Upper lobe of left lung (tissue), 4 donors: ENCODE measurements around the gene IL17A.

Source experiments
- CTCF ChIP-seq, 6 experiments: fragments of 450-650 bp in 4 of 6; fragments of 200-600 bp in 2 of 6; sonication (generic) in 2 of 6; IDR thresholded peaks; one replicate each; pipeline ENCODE4 v1.5.1; 2016 to 2019; ENCODE audit warnings: antibody characterized with exemption in 6 of 6
- POLR2A ChIP-seq, 4 donors: fragments of 450-650 bp; IDR thresholded peaks; one replicate each; pipeline ENCODE4 v1.5.1; 2016 to 2017; ENCODE audit warnings: antibody characterized with exemption in 4 of 4, mild to moderate bottlenecking in 2 of 4
- POLR2AphosphoS5 ChIP-seq, 2 donors: sonication (generic); formaldehyde crosslinking; IDR thresholded peaks; one replicate each; pipeline ENCODE4 v1.5.1; 2017; ENCODE audit warnings: antibody characterized with exemption in 2 of 2

DNA sequence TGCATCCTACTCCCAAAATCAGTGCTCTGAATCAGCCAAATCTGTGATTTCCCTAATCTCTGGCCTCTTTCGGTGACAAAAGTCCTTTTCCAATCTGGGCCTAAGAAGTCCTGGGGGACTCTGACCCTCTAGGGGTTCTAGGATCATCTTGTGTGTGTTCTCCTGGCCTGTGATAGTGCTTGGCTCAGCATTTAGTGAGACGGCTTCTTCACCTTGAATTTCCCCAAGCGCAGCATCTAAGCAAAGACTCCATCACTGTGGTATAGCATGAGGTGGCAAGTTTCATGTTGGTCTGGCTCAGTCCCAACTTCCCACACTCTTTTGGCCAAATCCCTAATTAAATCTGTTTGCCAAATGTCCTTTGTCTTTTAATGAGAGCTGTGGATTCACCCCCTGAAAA is 12.1 kb upstream of the IL17A start:
- TF ChIP-seq POLR2AphosphoS5 (IDR thresholded peaks at IDR 0.05) (no peak), CTCF (IDR thresholded peaks at IDR 0.05) (no peak), POLR2A (IDR thresholded peaks at IDR 0.05) (no peak)
